Activated CD4-positive, alpha-beta T cell treated with anti-CD3 and anti-CD28 coated beads for 36 hours (primary cell): ENCODE measurements around the gene NFATC2. TPM values are rescaled to one million over a fixed set of nuclear protein-coding genes. Genes with fewer than 3 reads are reported as not detected.

ENCODE experiments used
- ATAC-seq: fragments of 200-7000 bp; cut with Tn5 transposase; one replicate; pipeline ENCODE4 v1.10.0; 2021; ENCODE audit warnings: mild to moderate bottlenecking, moderate library complexity
- CTCF ChIA-PET: fragments of 350-600 bp; sonication (Branson Sonifier 250); formaldehyde crosslinking; loops from one replicate; lab custom pipeline; 2021; ENCODE audit warnings: antibody characterized with exemption; lab: Charles Lee
- POLR2A ChIA-PET: fragments of 350-600 bp; sonication (Branson Sonifier 250); formaldehyde crosslinking; loops from one replicate; lab custom pipeline; 2021; ENCODE audit warnings: antibody characterized with exemption, inconsistent platforms; lab: Charles Lee
- DNase-seq: peaks from one replicate; pipeline ENCODE4 v3.0.0-alpha.2; 2020
- H3K27ac Mint-ChIP-seq: one replicate; pipeline ENCODE4 v1.8.0; 2021; ENCODE audit warnings: mixed read lengths
- H3K27me3 Mint-ChIP-seq: one replicate; pipeline ENCODE4 v1.8.0; 2021; ENCODE audit warnings: mixed read lengths
- H3K36me3 Mint-ChIP-seq: one replicate; pipeline ENCODE4 v1.8.0; 2021; ENCODE audit warnings: low read depth, mixed read lengths
- H3K4me1 Mint-ChIP-seq: one replicate; pipeline ENCODE4 v1.8.0; 2021; ENCODE audit warnings: mixed read lengths
- H3K4me3 Mint-ChIP-seq: one replicate; pipeline ENCODE4 v1.8.0; 2021; ENCODE audit warnings: mild to moderate bottlenecking, moderate library complexity, mixed read lengths
- H3K9me3 Mint-ChIP-seq: one replicate; pipeline ENCODE4 v1.8.0; 2021; ENCODE audit warnings: low read depth, mixed read lengths
- intact Hi-C, 2 experiments: fragments of 100-400 bp; cut with DNase I in 1 of 2; cut with micrococcal nuclease in 1 of 2; formaldehyde crosslinking; loops; one replicate each; pipeline versions ENCODE4 v1.14.2 to v1.15.1; 2022 to 2024; cut with DNase I, micrococcal nuclease
- total RNA-seq, 2 experiments: library from RNA; stranded (reverse); gene quantifications; one replicate each; pipeline ENCODE4 v1.2.3, GENCODE V29; 2021

NFATC2 gene
- total RNA-seq, 2 experiments from 2014 or later: 38.5 to 49.8 TPM

DNA sequence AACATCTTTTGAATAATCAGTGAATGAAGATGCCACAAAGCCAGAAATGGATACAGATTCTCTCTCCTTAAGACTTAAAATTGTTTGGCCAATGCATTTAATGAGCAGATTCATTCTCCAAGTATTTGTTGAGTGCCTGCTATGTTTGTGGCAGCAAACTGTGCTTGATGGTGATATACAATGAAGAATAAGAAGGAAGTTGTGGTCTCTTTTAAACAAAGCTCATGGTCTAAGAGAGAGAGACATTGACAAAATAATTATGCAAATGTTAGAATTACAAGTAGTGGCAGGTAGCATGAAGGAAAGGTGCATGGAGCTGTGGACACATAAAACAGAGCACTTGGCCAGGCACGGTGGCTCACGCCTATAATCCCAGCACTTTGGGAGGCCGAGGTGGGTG, 28.3 kb downstream of the NFATC2 start:
- ChIA-PET CTCF (interaction anchor here (1.2 to 1.7 kb wide), 4 partner anchors 12 to 106 kb away, joined by 4 to 6 read pairs (median 4); no protein-coding TSS in a partner anchor), POLR2A (interaction anchor here (2.2 kb wide), 1 partner anchor 33 kb away, joined by 9 read pairs; no protein-coding TSS in a partner anchor)
- H3K4me1 Mint-ChIP-seq: peaks cover 79% of the 10 kb centered on the region
- no peak overlapping the region for H3K27ac Mint-ChIP-seq
- no peaks in the 10 kb centered on the region for H3K27me3 Mint-ChIP-seq
- no peaks in the 10 kb centered on the region for H3K9me3 Mint-ChIP-seq
- ATAC-seq: no peak
- no peak for DNase-seq
- H3K4me3 Mint-ChIP-seq: no peak overlapping the region
- peaks cover 83% of the 10 kb centered on the region for H3K36me3 Mint-ChIP-seq
- intact Hi-C loops: no loop called here

DNA sequence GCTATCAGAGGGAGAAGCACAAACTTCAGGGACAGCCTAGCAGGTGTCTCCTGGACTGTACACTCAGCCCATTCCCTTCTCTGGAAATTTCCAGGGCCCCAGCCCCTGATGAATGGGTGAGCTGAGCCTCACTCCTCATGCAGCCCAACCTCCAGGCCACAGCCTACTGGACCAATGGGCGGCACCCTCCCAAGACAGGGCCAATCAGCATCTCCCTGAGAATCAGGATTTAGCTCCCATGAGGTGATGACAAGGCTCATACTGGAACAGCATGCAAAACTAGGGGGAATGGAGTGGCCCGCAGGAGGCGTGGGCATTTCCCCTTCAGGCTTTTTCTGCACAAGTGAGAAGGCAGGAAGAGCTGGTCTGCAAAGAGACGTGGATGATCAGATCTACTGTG, 29.0 kb downstream of the NFATC2 start:
- ChIA-PET POLR2A (interaction anchor here (2.2 kb wide), 1 partner anchor 33 kb away, joined by 9 read pairs; no protein-coding TSS in a partner anchor), CTCF (interaction anchor here (0.5 to 1.7 kb wide), 7 partner anchors 11 to 118 kb away, joined by 3 to 6 read pairs (median 4); no protein-coding TSS in a partner anchor)
- H3K4me3 Mint-ChIP-seq: no peak overlapping the region
- peaks cover 85% of the 10 kb centered on the region for H3K36me3 Mint-ChIP-seq
- intact Hi-C loops: loop anchor here (1.0 kb wide), 2 partner anchors 8 to 12 kb away; no protein-coding TSS in a partner anchor
- peak overlapping the region; percentile 76 for H3K27ac Mint-ChIP-seq
- H3K9me3 Mint-ChIP-seq: no peaks in the 10 kb centered on the region
- no peaks in the 10 kb centered on the region for H3K27me3 Mint-ChIP-seq
- peaks cover 86% of the 10 kb centered on the region for H3K4me1 Mint-ChIP-seq
- ATAC-seq: no peak
- DNase-seq: no peak

DNA sequence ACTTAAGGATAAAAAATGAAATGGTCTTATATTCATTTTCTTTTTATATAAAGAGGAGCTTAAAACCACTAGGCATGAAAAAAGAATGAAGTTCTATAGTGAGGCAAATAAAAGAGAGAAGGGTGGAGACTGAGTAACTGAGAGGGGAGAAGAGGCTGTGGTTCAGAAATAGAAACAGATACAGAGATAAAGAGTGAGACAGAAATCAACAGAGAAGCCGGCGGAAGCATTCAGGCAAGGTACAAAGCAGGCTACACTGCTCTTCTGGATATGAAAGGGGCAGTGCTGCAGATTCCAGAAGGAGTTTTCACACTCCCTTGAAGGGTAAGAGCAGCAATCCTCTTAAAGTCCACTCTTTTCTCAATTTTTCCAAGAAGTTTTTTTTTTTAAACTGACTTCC, 29.9 kb downstream of the NFATC2 start:
- peak; percentile 52 for DNase-seq
- Mint-ChIP-seq H3K4me1 (peaks cover 78% of the 10 kb centered on the region), H3K27me3 (no peaks in the 10 kb centered on the region), H3K27ac (peak overlapping the region; percentile 89), H3K4me3 (peak overlapping the region; percentile 20), H3K36me3 (peaks cover 82% of the 10 kb centered on the region), H3K9me3 (no peaks in the 10 kb centered on the region)
- peak; percentile 92 for ATAC-seq
- CTCF ChIA-PET: interaction anchor here (0.7 to 1.5 kb wide), 9 partner anchors 12 to 117 kb away, joined by 3 to 9 read pairs (median 3); no protein-coding TSS in a partner anchor
- intact Hi-C loops: loop anchor here (1.0 kb wide), 5 partner anchors 9 to 112 kb away; no protein-coding TSS in a partner anchor
- POLR2A ChIA-PET: interaction anchor here (0.6 to 2.2 kb wide), 6 partner anchors 13 to 61 kb away, joined by 3 to 9 read pairs (median 4); no protein-coding TSS in a partner anchor

DNA sequence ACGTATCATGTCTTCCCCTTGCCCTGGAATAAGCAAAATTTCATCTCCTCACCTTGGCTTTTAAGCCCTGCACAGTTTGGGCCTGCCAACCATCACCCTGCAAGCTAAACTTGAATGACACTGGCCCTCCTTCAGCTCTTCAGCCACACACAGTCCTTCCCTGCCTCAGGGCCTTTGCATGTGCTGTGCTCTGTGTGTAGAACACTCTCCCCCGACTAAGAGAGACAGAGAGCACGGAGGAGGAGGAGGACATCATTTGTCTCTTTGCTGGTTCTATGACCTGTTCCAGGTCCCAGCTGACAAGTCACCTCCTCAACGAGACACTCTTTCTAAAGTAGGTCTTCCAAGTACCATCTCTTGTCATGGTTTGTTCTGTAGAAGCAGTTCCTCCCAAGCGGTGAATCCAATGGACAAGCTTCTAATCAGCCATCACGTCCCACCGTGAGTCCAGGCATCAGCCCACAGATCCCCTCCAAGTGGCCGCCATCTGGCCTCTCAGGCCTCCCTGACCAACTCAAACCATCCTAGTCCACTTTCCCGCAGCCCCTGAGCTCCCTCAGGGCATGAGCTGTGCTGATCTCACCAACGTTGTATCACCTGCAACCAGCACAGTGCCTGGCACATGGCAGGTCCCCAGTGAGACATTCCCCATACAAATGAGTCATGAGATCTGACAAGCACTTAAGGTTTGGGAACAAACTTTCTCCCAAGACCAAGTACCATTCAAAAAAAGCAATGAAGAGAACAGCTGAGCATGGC, 30.5 kb downstream of the NFATC2 start:
- ATAC-seq (peak; percentile 82), DNase-seq (peak; percentile 65)
- ChIA-PET CTCF (interaction anchor here (0.7 to 1.5 kb wide), 9 partner anchors 11 to 116 kb away, joined by 3 to 9 read pairs (median 3); no protein-coding TSS in a partner anchor), POLR2A (interaction anchor here (0.6 to 2.2 kb wide), 7 partner anchors 12 to 61 kb away, joined by 3 to 9 read pairs (median 3); no protein-coding TSS in a partner anchor)
- Mint-ChIP-seq H3K27me3 (no peaks in the 10 kb centered on the region), H3K4me1 (peaks cover 75% of the 10 kb centered on the region), H3K27ac (peak overlapping the region; percentile 89), H3K36me3 (peaks cover 83% of the 10 kb centered on the region), H3K4me3 (peak overlapping the region; percentile 20), H3K9me3 (no peaks in the 10 kb centered on the region)
- intact Hi-C loops: loop anchor here (1.0 kb wide), 3 partner anchors 16 to 112 kb away; no protein-coding TSS in a partner anchor

DNA sequence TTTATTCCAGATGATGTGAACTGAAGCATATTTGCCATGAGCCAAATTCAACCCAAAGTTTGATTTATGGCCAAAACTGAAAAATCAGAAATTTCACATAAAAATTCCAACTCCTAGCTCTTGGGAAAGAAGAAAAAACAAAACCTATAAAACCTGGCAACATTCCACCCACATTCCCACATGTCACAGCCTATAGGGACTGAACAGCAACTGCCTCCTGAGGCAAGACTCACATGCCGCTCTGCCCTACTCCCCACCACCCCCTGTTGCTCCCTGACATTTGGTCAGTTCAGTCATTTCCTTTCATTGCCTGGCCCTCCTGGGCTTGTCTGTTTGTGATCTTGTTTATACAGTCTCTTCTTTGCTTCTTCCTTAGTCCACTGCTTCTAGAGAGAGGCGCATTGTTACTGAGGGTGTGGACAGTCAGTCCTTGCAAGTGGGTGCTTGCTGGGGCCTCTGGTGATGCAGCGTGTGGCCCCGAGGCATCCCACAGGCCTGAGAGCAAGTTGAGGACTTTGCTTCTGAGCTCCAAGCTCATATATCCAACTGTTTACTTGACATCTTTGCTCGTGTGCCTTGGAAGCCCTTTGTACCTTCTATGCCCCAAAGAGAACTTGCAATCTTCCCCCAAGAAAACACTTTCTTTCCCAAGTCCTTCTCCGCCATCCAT, 31.4 kb downstream of the NFATC2 start:
- peaks cover 81% of the 10 kb centered on the region for H3K36me3 Mint-ChIP-seq
- DNase-seq (no peak), ATAC-seq (no peak)
- no peaks in the 10 kb centered on the region for H3K9me3 Mint-ChIP-seq
- H3K27ac Mint-ChIP-seq: peak overlapping the region; percentile 89
- intact Hi-C loops: no loop called here
- H3K4me3 Mint-ChIP-seq: peak overlapping the region; percentile 3
- ChIA-PET CTCF (interaction anchor here (0.7 to 0.9 kb wide), 2 partner anchors 9 to 30 kb away, joined by 3 read pairs; no protein-coding TSS in a partner anchor), POLR2A (interaction anchor here (1.2 kb wide), 1 partner anchor 31 kb away, joined by 3 read pairs; no protein-coding TSS in a partner anchor)
- H3K4me1 Mint-ChIP-seq: peaks cover 67% of the 10 kb centered on the region
- H3K27me3 Mint-ChIP-seq: no peaks in the 10 kb centered on the region

DNA sequence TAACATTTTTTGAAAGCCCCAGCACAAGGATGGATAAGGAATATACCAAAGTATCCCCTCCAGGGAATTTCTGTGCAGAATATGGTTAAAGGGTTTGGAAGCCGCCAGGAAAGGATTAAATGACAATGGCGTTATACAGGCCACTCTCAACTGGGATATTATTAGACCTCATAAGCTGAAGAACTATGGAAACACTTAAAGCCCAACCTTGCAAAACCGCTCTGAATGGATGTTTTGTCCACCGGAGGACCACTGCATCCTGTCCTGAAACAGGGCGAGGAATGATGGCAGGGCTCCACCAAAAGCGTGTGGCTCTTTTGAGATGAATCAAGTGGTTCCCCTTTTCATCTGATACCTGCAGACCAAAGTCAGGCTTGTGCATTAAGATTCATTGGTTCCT, 32.4 kb downstream of the NFATC2 start:
- H3K4me3 Mint-ChIP-seq: no peak overlapping the region

DNA sequence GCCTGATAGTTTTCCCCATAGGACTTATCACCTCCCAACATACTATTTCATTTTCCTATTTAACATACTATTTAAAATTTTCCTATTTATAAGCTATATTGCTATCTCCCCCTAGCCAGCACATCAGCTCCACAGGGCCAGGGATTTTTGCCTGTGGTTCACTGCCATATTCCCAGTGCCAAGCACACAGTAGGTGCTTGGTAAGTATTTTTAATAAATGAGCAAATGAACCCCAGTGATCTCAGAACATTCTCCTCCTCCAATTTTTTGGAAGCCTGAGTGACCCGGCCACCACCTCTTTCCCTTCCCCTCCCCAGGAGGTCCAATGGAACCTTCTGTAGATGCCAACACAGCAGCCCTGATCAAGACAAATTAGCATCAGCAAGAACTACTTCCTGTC, 33.3 kb downstream of the NFATC2 start:
- DNase-seq: no peak
- Mint-ChIP-seq H3K4me3 (no peak overlapping the region), H3K27ac (peak overlapping the region; percentile 60), H3K36me3 (peaks cover 75% of the 10 kb centered on the region), H3K9me3 (no peaks in the 10 kb centered on the region), H3K27me3 (no peaks in the 10 kb centered on the region), H3K4me1 (peaks cover 63% of the 10 kb centered on the region)
- ChIA-PET CTCF (interaction anchor here (1.0 to 1.4 kb wide), 4 partner anchors 9 to 85 kb away, joined by 3 to 5 read pairs (median 4); no protein-coding TSS in a partner anchor), POLR2A (interaction anchor here (0.6 to 0.7 kb wide), 2 partner anchors 28 to 104 kb away, joined by 3 to 4 read pairs; no protein-coding TSS in a partner anchor)
- intact Hi-C loops: no loop called here
- ATAC-seq: no peak

More for the DNA sequence above, 32.4 kb downstream of the NFATC2 start:
- Mint-ChIP-seq H3K27me3 (no peaks in the 10 kb centered on the region), H3K9me3 (no peaks in the 10 kb centered on the region), H3K27ac (no peak overlapping the region), H3K36me3 (peaks cover 78% of the 10 kb centered on the region), H3K4me1 (peaks cover 66% of the 10 kb centered on the region)
- ChIA-PET CTCF (interaction anchor here (0.5 to 1.4 kb wide), 5 partner anchors 8 to 129 kb away, joined by 3 to 5 read pairs (median 3); no protein-coding TSS in a partner anchor), POLR2A (no interaction called here)
- intact Hi-C loops: no loop called here
- DNase-seq (no peak), ATAC-seq (no peak)

DNA sequence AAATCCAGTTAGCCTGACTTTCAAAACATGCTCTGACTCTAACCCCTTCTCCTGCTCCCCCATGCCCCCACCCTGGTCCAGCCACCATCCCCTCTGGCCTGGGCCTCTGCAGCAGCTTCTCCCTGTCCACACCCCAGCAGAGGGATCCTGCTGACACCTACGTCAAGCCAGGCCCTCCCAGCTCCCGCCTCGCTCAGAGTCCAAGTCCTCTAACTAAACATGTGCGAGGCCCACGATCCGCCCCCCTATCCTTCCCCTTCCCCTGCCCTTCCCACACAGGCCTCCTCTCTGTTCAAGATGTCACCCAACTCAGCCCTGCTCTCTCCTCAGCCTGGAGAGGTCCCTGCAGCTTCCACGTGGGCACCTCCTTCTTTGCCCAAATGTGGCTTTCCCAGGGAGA, 33.7 kb downstream of the NFATC2 start:
- DNase-seq (no peak), ATAC-seq (no peak)
- intact Hi-C loops: no loop called here
- Mint-ChIP-seq H3K27me3 (no peaks in the 10 kb centered on the region), H3K4me3 (no peak overlapping the region), H3K36me3 (peaks cover 73% of the 10 kb centered on the region), H3K9me3 (no peaks in the 10 kb centered on the region), H3K27ac (no peak overlapping the region), H3K4me1 (peaks cover 59% of the 10 kb centered on the region)
- ChIA-PET POLR2A (no interaction called here), CTCF (interaction anchor here (1.0 to 1.4 kb wide), 4 partner anchors 9 to 86 kb away, joined by 3 to 5 read pairs (median 4); no protein-coding TSS in a partner anchor)

DNA sequence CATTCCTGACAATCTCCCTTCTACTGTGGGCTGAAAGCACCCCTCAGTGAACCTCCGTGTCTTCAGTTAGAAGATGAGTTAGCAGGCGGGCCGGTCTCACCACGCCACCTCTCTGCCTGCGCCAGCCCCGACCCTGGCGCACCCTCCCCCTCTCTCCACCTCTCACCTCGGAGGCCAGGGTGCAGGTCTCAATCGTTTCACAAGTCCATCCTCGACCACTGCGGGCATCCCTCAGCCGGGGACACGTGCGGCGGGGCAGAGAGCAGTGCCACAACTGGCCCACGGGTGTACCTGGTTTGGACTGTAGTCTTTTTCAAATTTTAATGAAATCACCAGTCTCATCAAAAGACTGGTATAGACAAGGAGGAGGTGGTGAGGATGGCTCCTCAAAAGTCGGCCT, 34.4 kb downstream of the NFATC2 start:
- H3K9me3 Mint-ChIP-seq: no peaks in the 10 kb centered on the region
- ChIA-PET CTCF (no interaction called here), POLR2A (no interaction called here)
- no peak overlapping the region for H3K4me3 Mint-ChIP-seq
- H3K36me3 Mint-ChIP-seq: peaks cover 71% of the 10 kb centered on the region
- H3K27ac Mint-ChIP-seq: no peak overlapping the region
- intact Hi-C loops: no loop called here
- peaks cover 57% of the 10 kb centered on the region for H3K4me1 Mint-ChIP-seq
- no peaks in the 10 kb centered on the region for H3K27me3 Mint-ChIP-seq
- ATAC-seq (no peak), DNase-seq (no peak)

DNA sequence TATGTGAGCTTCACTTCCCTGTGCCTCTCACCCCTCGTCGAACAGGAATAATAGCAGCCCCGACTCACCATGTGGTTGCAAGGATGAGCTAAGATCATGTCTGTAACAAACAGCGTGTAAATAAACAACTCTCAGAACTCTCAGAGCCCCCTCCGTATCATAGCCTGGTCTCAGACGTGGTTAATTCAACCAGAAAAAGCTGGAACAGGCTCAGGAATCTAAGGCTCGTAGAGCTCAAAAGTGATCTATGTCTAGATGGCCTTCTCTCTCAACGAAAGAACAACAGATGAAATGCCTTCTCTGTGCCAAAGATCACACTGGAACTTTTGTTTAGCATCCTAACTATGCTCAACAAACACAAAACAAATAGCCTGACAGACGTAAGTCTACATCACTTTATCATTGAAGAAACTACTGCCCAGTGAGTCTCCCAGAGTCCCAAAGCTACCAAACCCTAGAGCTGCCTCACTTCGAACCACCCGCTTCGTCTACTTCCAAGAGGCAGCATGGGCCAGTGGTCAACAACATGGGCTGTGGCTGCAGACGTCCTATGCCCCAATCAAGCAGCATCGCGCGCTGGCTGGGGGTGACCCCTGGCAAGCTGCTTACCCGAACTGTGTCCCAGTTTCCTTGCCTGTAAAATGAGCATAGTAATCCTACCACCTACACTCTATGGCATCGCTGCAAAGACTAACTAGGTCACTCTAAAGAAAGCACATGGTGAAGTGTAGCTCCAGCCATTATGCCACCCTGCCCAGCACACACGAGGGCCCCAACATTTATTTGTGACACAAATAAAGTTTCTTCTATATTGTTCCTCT, 35.1 kb downstream of the NFATC2 start:
- Mint-ChIP-seq H3K27ac (no peak overlapping the region), H3K4me1 (peaks cover 54% of the 10 kb centered on the region), H3K9me3 (no peaks in the 10 kb centered on the region), H3K4me3 (no peak overlapping the region), H3K27me3 (no peaks in the 10 kb centered on the region), H3K36me3 (peaks cover 73% of the 10 kb centered on the region)
- no peak for DNase-seq
- ChIA-PET CTCF (interaction anchor here (0.9 to 1.6 kb wide), 3 partner anchors 8 to 19 kb away, joined by 3 to 4 read pairs (median 4); no protein-coding TSS in a partner anchor), POLR2A (no interaction called here)
- ATAC-seq: no peak
- intact Hi-C loops: no loop called here
